Ramos (cell line): ENCODE data around the gene MB21D2.

Experiments used
- in situ Hi-C: fragments of 300-500 bp; cut with MboI; formaldehyde crosslinking; loops from one replicate; pipeline ENCODE4 v1.14.3; 2022; ENCODE audit warnings: low sequenced_read_pairs; ENCODE audit not compliant: unreplicated experiment

The MB21D2 gene

GRCh38 chr3:192747145-192747544, 170.5 kb downstream of the MB21D2 start:
- in situ Hi-C loops, result no loop called here
